Karpas-422 (cell line): ENCODE results near the gene LMBR1. TPM values are rescaled to one million over a fixed set of nuclear protein-coding genes. Genes with fewer than 3 reads are reported as not detected.
"Not testable (repeated sequence)": the region's sequence is repeated elsewhere in the genome, so short reads cannot be mapped to it uniquely, and the experiment has no call there.

ENCODE experiments used
- DNase-seq: peaks from one replicate; pipeline ENCODE4 v3.0.0-alpha.2; 2015
- H2AFZ ChIP-seq: fragments of 200-600 bp; sonication (generic); 2 replicates; pipeline ENCODE4 v1.6.1; 2014; ENCODE audit warnings: antibody characterized with exemption, low read length, mixed read lengths
- H3K27ac ChIP-seq: fragments of 200-600 bp; sonication (generic); 2 replicates; pipeline ENCODE4 v1.5.1; 2014; ENCODE audit warnings: mild to moderate bottlenecking, low read length, moderate library complexity
- H3K27me3 ChIP-seq: fragments of 200-600 bp; sonication (generic); 2 replicates; pipeline ENCODE4 v1.6.1; 2014; ENCODE audit warnings: low read length, mixed read lengths
- H3K36me3 ChIP-seq: fragments of 200-600 bp; sonication (generic); 2 replicates; pipeline ENCODE4 v1.6.1; 2014; ENCODE audit warnings: low read length, mixed read lengths; ENCODE audit not compliant: insufficient read depth
- H3K4me1 ChIP-seq: fragments of 200-600 bp; sonication (generic); 2 replicates; pipeline ENCODE4 v1.6.1; 2014; ENCODE audit warnings: mild to moderate bottlenecking, low read length, mixed read lengths
- H3K4me2 ChIP-seq: fragments of 200-600 bp; sonication (generic); 2 replicates; pipeline ENCODE4 v1.6.1; 2014; ENCODE audit warnings: low read length, low read depth, mild to moderate bottlenecking; ENCODE audit not compliant: poor library complexity, severe bottlenecking
- H3K4me3 ChIP-seq: fragments of 200-600 bp; sonication (generic); 2 replicates; pipeline ENCODE4 v1.5.1; 2014; ENCODE audit warnings: mild to moderate bottlenecking, antibody characterized with exemption, low read length, mixed read lengths
- H3K79me2 ChIP-seq: fragments of 200-600 bp; sonication (generic); 2 replicates; pipeline ENCODE4 v1.6.1; 2014; ENCODE audit warnings: mild to moderate bottlenecking, low read length, mixed read lengths
- H3K9ac ChIP-seq: fragments of 200-600 bp; sonication (generic); 2 replicates; pipeline ENCODE4 v1.6.0; 2014; ENCODE audit warnings: low read length
- H3K9me2 ChIP-seq: fragments of 200-600 bp; sonication (generic), shearing (Covaris generic); replicated peaks from 2 replicates; pipeline ENCODE4 v1.6.0; 2014; ENCODE audit warnings: mild to moderate bottlenecking, low read length, moderate library complexity; ENCODE audit not compliant: insufficient read depth
- H3K9me3 ChIP-seq: fragments of 300-700, 200-600 bp; sonication (generic); 2 replicates; pipeline ENCODE4 v1.6.1; 2014; ENCODE audit warnings: low read length, mixed read lengths
- H4K20me1 ChIP-seq: fragments of 200-600 bp; sonication (generic); 2 replicates; pipeline ENCODE4 v1.6.1; 2014; ENCODE audit warnings: mild to moderate bottlenecking, antibody characterized with exemption, low read length, low read depth; ENCODE audit not compliant: insufficient read depth
- total RNA-seq: library from RNA; depleted of rRNA; stranded (reverse); fragments of >200 nt; shearing (Covaris generic); gene quantifications from 2 replicates; pipeline ENCODE4 v1.2.3, GENCODE V29; 2014; ENCODE audit warnings: low replicate concordance

The LMBR1 gene
- total RNA-seq, 1 experiment from 2014 or later, result 202 TPM

- H3K36me3 ChIP-seq, result no peaks in the 10 kb centered on the region
- H3K27me3 ChIP-seq, result no peaks in the 10 kb centered on the region
- no peak overlapping the region for H3K4me3 ChIP-seq
- H3K79me2 ChIP-seq, result no peaks in the 10 kb centered on the region
- no peak overlapping the region for H3K27ac ChIP-seq
- H3K9ac ChIP-seq, result no peak overlapping the region
- no peak overlapping the region for H2AFZ ChIP-seq
- H3K9me2 ChIP-seq, result no peaks in the 10 kb centered on the region
- H4K20me1 ChIP-seq, result no peaks in the 10 kb centered on the region
- H3K9me3 ChIP-seq, result no peaks in the 10 kb centered on the region
- no peaks in the 10 kb centered on the region for H3K4me1 ChIP-seq
- no peak overlapping the region for H3K4me2 ChIP-seq
- DNase-seq, result no peak
Measured at GRCh38 chr7:156929789-156930539, 37.0 kb upstream of the LMBR1 start.

- Histone ChIP-seq H4K20me1 (no peaks in the 10 kb centered on the region), H3K9me2 (no peaks in the 10 kb centered on the region), H3K27ac (no peak overlapping the region), H3K4me1 (no peaks in the 10 kb centered on the region), H3K4me2 (no peak overlapping the region), H3K9me3 (no peaks in the 10 kb centered on the region), H2AFZ (no peak overlapping the region), H3K9ac (no peak overlapping the region), H3K36me3 (no peaks in the 10 kb centered on the region), H3K4me3 (no peak overlapping the region), H3K27me3 (no peaks in the 10 kb centered on the region), H3K79me2 (no peaks in the 10 kb centered on the region)
- no peak for DNase-seq
Measured at GRCh38 chr7:156928406-156928747, 35.4 kb upstream of the LMBR1 start.

GRCh38 chr7:156927571-156928405, 34.8 kb upstream of the LMBR1 start:
- Histone ChIP-seq H3K9ac (no peak overlapping the region), H3K79me2 (no peaks in the 10 kb centered on the region), H2AFZ (no peak overlapping the region), H3K27ac (no peak overlapping the region), H3K9me3 (no peaks in the 10 kb centered on the region), H3K27me3 (no peaks in the 10 kb centered on the region), H3K4me3 (no peak overlapping the region), H3K36me3 (no peaks in the 10 kb centered on the region), H3K4me1 (no peaks in the 10 kb centered on the region), H3K9me2 (no peaks in the 10 kb centered on the region), H3K4me2 (no peak overlapping the region), H4K20me1 (no peaks in the 10 kb centered on the region)
- DNase-seq, result no peak

GRCh38 chr7:156925821-156926220, 32.8 kb upstream of the LMBR1 start:
- not testable (repeated sequence) for H4K20me1 ChIP-seq, H3K9ac ChIP-seq, H3K27ac ChIP-seq, H3K36me3 ChIP-seq, H3K9me3 ChIP-seq, H3K9me2 ChIP-seq, H3K79me2 ChIP-seq, DNase-seq, H3K4me2 ChIP-seq, H3K27me3 ChIP-seq, H3K4me1 ChIP-seq, H2AFZ ChIP-seq, H3K4me3 ChIP-seq

GRCh38 chr7:156922304-156922703, 29.3 kb upstream of the LMBR1 start:
- not testable (repeated sequence) for H3K27ac ChIP-seq, H3K36me3 ChIP-seq, H4K20me1 ChIP-seq, H3K9me3 ChIP-seq, H3K4me2 ChIP-seq, H3K27me3 ChIP-seq, H3K4me1 ChIP-seq, H3K4me3 ChIP-seq, DNase-seq, H3K9me2 ChIP-seq, H2AFZ ChIP-seq, H3K9ac ChIP-seq, H3K79me2 ChIP-seq

GRCh38 chr7:156920487-156921373, 27.7 kb upstream of the LMBR1 start:
- not testable (repeated sequence) for H3K9me2 ChIP-seq, H3K4me1 ChIP-seq, H3K36me3 ChIP-seq, H3K27me3 ChIP-seq, H2AFZ ChIP-seq, H3K79me2 ChIP-seq, H3K9ac ChIP-seq, H3K4me3 ChIP-seq, H3K9me3 ChIP-seq, H3K27ac ChIP-seq, H4K20me1 ChIP-seq, DNase-seq, H3K4me2 ChIP-seq

GRCh38 chr7:156920076-156920475, 27.1 kb upstream of the LMBR1 start:
- Histone ChIP-seq H3K9ac (no peak overlapping the region), H3K79me2 (no peaks in the 10 kb centered on the region), H3K4me3 (no peak overlapping the region), H2AFZ (no peak overlapping the region), H3K27me3 (0 out of 2 replicates have a peak, but pooled peaks cover 2% of the 10 kb centered on the region), H4K20me1 (no peaks in the 10 kb centered on the region), H3K4me1 (no peaks in the 10 kb centered on the region), H3K27ac (no peak overlapping the region), H3K36me3 (no peaks in the 10 kb centered on the region), H3K9me2 (no peaks in the 10 kb centered on the region), H3K4me2 (no peak overlapping the region), H3K9me3 (no peaks in the 10 kb centered on the region)
- no peak for DNase-seq
